ENCODE data around the gene CARMIL1. TPM values are rescaled to one million over a fixed set of nuclear protein-coding genes. Genes with fewer than 3 reads are reported as not detected.

Gene CARMIL1
- total and polyA plus RNA-seq, 10 of the 15 experiments (the other 5 are each of a cell fraction or from before 2014, with no cell fraction given), result 6.4 to 18.1 (median 10.3) TPM

DNA sequence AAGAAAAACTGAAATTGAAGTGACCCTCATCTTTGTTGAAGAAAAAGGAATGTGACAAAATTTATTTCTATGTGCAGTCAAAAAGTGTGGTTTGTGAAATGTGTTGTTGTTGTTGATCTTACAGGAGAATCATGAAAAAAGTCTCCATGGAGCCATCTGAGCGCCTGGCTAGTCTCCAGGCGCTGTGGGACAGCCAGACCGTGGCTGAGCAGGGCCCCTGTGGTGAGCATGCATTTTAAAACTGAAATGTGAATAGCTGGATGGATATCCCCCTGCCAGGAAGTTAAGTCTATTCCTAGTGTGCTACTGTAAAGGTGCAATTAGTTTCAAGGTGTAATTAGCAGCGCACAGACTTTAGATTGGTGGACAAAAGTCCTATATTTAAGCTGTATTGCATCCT, 170.6 kb downstream of the CARMIL1 start:
- BruUV-seq (replicated peaks), result no TSS peak

More for the DNA sequence above, 170.6 kb downstream of the CARMIL1 start:
- no peak overlapping the region for H3K27ac ChIP-seq (ENCODE audit: control insufficient read depth, insufficient read depth)
- H3K4me3 ChIP-seq, result no peak overlapping the region
- peaks cover 2% of the 10 kb centered on the region; the same call in 2 of the 3 replicates for H3K9me3 ChIP-seq (replicated peaks; ENCODE audit: control insufficient read depth, insufficient read depth, low read length)
- in situ Hi-C loops (cut with MboI), result no loop called here
- no peaks in the 10 kb centered on the region; a peak in 1 of 4 replicates for H3K36me3 ChIP-seq (ENCODE audit: control insufficient read depth in 2 of 2, insufficient read depth in 2 of 2, low read length in 1 of 2)
- RAD21 ChIA-PET (ENCODE audit: unreplicated experiment), result interaction anchor here (0.8 kb wide), 1 partner anchor 25 kb away, joined by 3 read pairs; no protein-coding TSS in a partner anchor
- no peaks in the 10 kb centered on the region for H4K20me1 ChIP-seq (ENCODE audit: control insufficient read depth, insufficient read depth)
- CTCF ChIA-PET, result interaction anchor here (1.1 to 1.7 kb wide), 3 partner anchors 24 to 125 kb away, joined by 3 read pairs; no protein-coding TSS in a partner anchor
- DNase-seq (ENCODE audit: low read depth, low spot score) (no peak), FAIRE-seq (peak; percentile 18), ATAC-seq (no peak; the same call in 2 of the 3 replicates)
- no peak overlapping the region for H3K9ac ChIP-seq (ENCODE audit: control insufficient read depth, insufficient read depth, low read length)
- no peaks in the 10 kb centered on the region; the same call in 1 of the 2 replicates for H3K4me1 ChIP-seq (ENCODE audit: control insufficient read depth, insufficient read depth, low read length)
- TF ChIP-seq RELA (IDR thresholded peaks at IDR 0.05; ENCODE audit: borderline replicate concordance, partially characterized antibody), result no peak
- TF ChIP-seq, protein P1, sequence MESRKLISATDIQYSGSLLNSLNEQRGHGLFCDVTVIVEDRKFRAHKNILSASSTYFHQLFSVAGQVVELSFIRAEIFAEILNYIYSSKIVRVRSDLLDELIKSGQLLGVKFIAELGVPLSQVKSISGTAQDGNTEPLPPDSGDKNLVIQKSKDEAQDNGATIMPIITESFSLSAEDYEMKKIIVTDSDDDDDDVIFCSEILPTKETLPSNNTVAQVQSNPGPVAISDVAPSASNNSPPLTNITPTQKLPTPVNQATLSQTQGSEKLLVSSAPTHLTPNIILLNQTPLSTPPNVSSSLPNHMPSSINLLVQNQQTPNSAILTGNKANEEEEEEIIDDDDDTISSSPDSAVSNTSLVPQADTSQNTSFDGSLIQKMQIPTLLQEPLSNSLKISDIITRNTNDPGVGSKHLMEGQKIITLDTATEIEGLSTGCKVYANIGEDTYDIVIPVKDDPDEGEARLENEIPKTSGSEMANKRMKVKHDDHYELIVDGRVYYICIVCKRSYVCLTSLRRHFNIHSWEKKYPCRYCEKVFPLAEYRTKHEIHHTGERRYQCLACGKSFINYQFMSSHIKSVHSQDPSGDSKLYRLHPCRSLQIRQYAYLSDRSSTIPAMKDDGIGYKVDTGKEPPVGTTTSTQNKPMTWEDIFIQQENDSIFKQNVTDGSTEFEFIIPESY (IDR thresholded peaks at IDR 0.05), result peak; percentile 64; the same call in 1 of the 2 replicates
- H3K4me2 ChIP-seq (ENCODE audit: control insufficient read depth, insufficient read depth), result no peak overlapping the region
- no peaks in the 10 kb centered on the region for H3K79me2 ChIP-seq (ENCODE audit: control insufficient read depth, insufficient read depth, low read length)
- SMC1A ChIA-PET (ENCODE audit: uncharacterized antibody, unreplicated experiment), result interaction anchor here (0.6 to 1.5 kb wide), 5 partner anchors 21 to 116 kb away, joined by 3 to 4 read pairs (median 3); no protein-coding TSS in a partner anchor
- no peaks in the 10 kb centered on the region for H3K27me3 ChIP-seq (replicated peaks in 1 of 2; ENCODE audit: control insufficient read depth in 2 of 2, insufficient read depth in 2 of 2, low read length in 1 of 2)
- intact Hi-C loops (cut with micrococcal nuclease; ENCODE audit: unreplicated experiment), result no loop called here
- POLR2A ChIA-PET, result interaction anchor here (1.1 kb wide), 1 partner anchor 14 kb away, joined by 3 read pairs; no protein-coding TSS in a partner anchor
- 42% methylated on average over 4 of the region's 4 CpGs for WGBS (ENCODE audit: insufficient coverage, insufficient replicate concordance, low lambda C conversion rate, missing lambda C conversion rate)
- no peak overlapping the region for H2AFZ ChIP-seq (ENCODE audit: control insufficient read depth, low read depth, low read length)
